HCT116 (cell line): Measurements from ENCODE around the gene ZCCHC24.

Experiments
- CTCF ChIP-seq, 3 experiments: fragments of 200-600 bp in 1 of 3; sonication (generic) in 1 of 3; IDR thresholded peaks in 2 of 3; conservative IDR thresholded peaks in 1 of 3; 2 replicates each; pipeline ENCODE4 v1.5.1; 2012 to 2017; ENCODE audit warnings: low read depth in 2 of 3, low read length in 2 of 3, antibody characterized with exemption in 1 of 3, borderline replicate concordance in 1 of 3, control low read depth in 1 of 3, mild to moderate bottlenecking in 1 of 3, mixed read lengths in 1 of 3, mixed run types in 1 of 3, moderate library complexity in 1 of 3; ENCODE audit not compliant: insufficient read depth in 1 of 3
- EZH2 ChIP-seq: fragments of 200-600 bp; sonication (generic); IDR thresholded peaks from 2 replicates; pipeline ENCODE4 v1.6.1; 2017; ENCODE audit warnings: antibody characterized with exemption, mixed run types
- EZH2phosphoT487 ChIP-seq: fragments of 200-600 bp; IDR thresholded peaks from 2 replicates; pipeline ENCODE4 v1.6.1; 2018; ENCODE audit warnings: antibody characterized with exemption, borderline replicate concordance
- MAX ChIP-seq: IDR thresholded peaks from 2 replicates; pipeline ENCODE4 v1.6.1; 2012
- POLR2A ChIP-seq: IDR thresholded peaks from 2 replicates; pipeline ENCODE4 v1.7.0; 2011; ENCODE audit warnings: borderline replicate concordance; ENCODE audit not compliant: insufficient read depth, insufficient read length; ENCODE audit errors: extremely low read depth
- POLR2AphosphoS5 ChIP-seq: IDR thresholded peaks from 2 replicates; pipeline ENCODE4 v1.6.1; 2011; ENCODE audit warnings: mild to moderate bottlenecking, low read depth, low read length, moderate library complexity
- REST ChIP-seq: IDR thresholded peaks from 2 replicates; pipeline ENCODE4 v1.6.1; 2012; ENCODE audit warnings: low read depth
- SIN3A ChIP-seq: IDR thresholded peaks from 2 replicates; pipeline ENCODE4 v1.6.1; 2012; ENCODE audit warnings: low read depth
- SP1 ChIP-seq: IDR thresholded peaks from 2 replicates; pipeline ENCODE4 v1.6.1; 2012; ENCODE audit warnings: low read depth
- ZFX ChIP-seq: fragments of 450-650 bp; IDR thresholded peaks from 2 replicates; pipeline ENCODE4 v1.6.1; 2017
- ZNF274 ChIP-seq: fragments of 200-500 bp; sonication (Bioruptor generic); IDR thresholded peaks from 2 replicates; pipeline ENCODE4 v1.6.1; 2014; ENCODE audit warnings: mild to moderate bottlenecking, low read depth, low read length, inconsistent platforms

DNA sequence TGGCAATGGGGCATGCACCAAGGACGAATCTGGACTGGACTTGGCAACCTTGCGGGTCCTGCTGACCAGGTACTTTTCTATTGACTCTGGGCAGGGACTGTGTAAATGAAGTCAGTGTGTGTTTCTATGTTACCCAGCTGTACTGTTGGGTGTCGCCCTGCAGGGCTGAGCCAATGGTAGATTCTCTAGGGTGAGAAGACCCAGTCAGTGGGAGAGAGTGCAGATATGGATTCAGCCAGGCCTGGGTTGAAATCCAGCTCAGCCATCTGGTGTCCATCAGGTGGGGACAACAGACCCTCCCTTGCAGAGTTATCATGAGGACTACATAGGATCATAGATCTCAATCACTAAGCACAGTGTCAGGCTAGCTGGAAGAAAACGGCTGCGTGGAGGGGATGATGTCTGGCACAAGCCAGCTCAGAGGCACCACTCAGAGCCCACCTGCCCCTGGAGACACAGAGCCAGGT lies 103.1 kb downstream of the ZCCHC24 start:
- TF ChIP-seq CTCF (IDR thresholded peaks at IDR 0.05 in 2 of 3, conservative IDR thresholded peaks at IDR 0.05 in 1 of 3; ENCODE audit: borderline replicate concordance in 1 of 3, insufficient read depth in 1 of 3, low read depth in 2 of 3, low read length in 2 of 3) (no peak), ZNF274 (no peak), MAX (no peak), POLR2AphosphoS5 (no peak), EZH2 (no peak), REST (no peak), POLR2A (no peak), EZH2phosphoT487 (no peak), ZFX (no peak), SP1 (no peak), SIN3A (no peak)
